ENCODE measurements around the gene GPR89A. TPM values are rescaled to one million over a fixed set of nuclear protein-coding genes. Genes with fewer than 3 reads are reported as not detected.
"Not testable (repeated sequence)": the region's sequence is repeated elsewhere in the genome, so short reads cannot be mapped to it uniquely, and the experiment has no call there.

GPR89A gene
- total RNA-seq, 1 donor, result 32.7 TPM

GRCh38 chr1:145711213-145711651 lies 103.4 kb downstream of the GPR89A start:
- DNase-seq (ENCODE audit: low read depth), result no peak
- no peak for TF ChIP-seq CTCF (IDR thresholded peaks at IDR 0.05; ENCODE audit: insufficient read depth, low read length)
- no peak overlapping the region for H3K4me3 ChIP-seq (ENCODE audit: low read depth, low read length)

GRCh38 chr1:145714524-145715111 lies 106.8 kb downstream of the GPR89A start:
- DNase-seq (ENCODE audit: low read depth), result no peak
- no peak for TF ChIP-seq CTCF (IDR thresholded peaks at IDR 0.05; ENCODE audit: insufficient read depth, low read length)
- H3K4me3 ChIP-seq (ENCODE audit: low read depth, low read length), result no peak overlapping the region

- no peak for DNase-seq (ENCODE audit: low read depth)
- no peak overlapping the region for H3K4me3 ChIP-seq (ENCODE audit: low read depth, low read length)
- TF ChIP-seq CTCF (IDR thresholded peaks at IDR 0.05; ENCODE audit: insufficient read depth, low read length), result no peak
These were observed 109.0 kb downstream of the GPR89A start for GRCh38 chr1:145716641-145717345.

- DNase-seq (ENCODE audit: low read depth), result no peak
- TF ChIP-seq CTCF (IDR thresholded peaks at IDR 0.05; ENCODE audit: insufficient read depth, low read length), result no peak
- H3K4me3 ChIP-seq (ENCODE audit: low read depth, low read length), result no peak overlapping the region
These were observed 110.0 kb downstream of the GPR89A start for GRCh38 chr1:145717833-145718232.

- not testable (repeated sequence) for DNase-seq (ENCODE audit: low read depth); H3K4me3 ChIP-seq (ENCODE audit: low read depth, low read length)
These were observed 110.7 kb downstream of the GPR89A start for GRCh38 chr1:145718465-145718864.

- no peak within 1 kb of the TSS for H3K4me3 ChIP-seq (ENCODE audit: low read depth, low read length)
- no peak for TF ChIP-seq CTCF (IDR thresholded peaks at IDR 0.05; ENCODE audit: insufficient read depth, low read length)
- no peak for DNase-seq (ENCODE audit: low read depth)
These were observed 111.7 kb downstream of the GPR89A start, which contains the start of gene CD160 for GRCh38 chr1:145719230-145720079. TSS of gene CD160 (plus strand) at chr1:145719499. CDS start at chr1:145728328, 8,829 bp downstream.

Other genes with a start within 250 kb of the GPR89A start
- gene NBPF20, start 182.4 kb upstream of the GPR89A start, total RNA-seq (ENCODE audit: low replicate concordance), result 1.8 and 2.1 TPM in 2 replicates
- 0.54 TPM in 1 of 2 replicates, not detected in the other for gene PDZK1, start 99.4 kb downstream of the GPR89A start, total RNA-seq (ENCODE audit: low replicate concordance)
- not detected in 2 replicates for gene CD160, start 111.5 kb downstream of the GPR89A start, total RNA-seq (ENCODE audit: low replicate concordance)
- gene RNF115, start 216.1 kb downstream of the GPR89A start, total RNA-seq (ENCODE audit: low replicate concordance), result 17.3 and 33.5 TPM in 2 replicates
- gene POLR3C, start 216.2 kb downstream of the GPR89A start, total RNA-seq (ENCODE audit: low replicate concordance), result 58.6 and 163 TPM in 2 replicates
- gene NUDT17, start 237.6 kb downstream of the GPR89A start, total RNA-seq (ENCODE audit: low replicate concordance), result 5.2 and 8.3 TPM in 2 replicates